ENCODE results near the gene LPAR2.
A peak's percentile ranks its signal among the peaks of the same experiment; 100 is the strongest.

LPAR2 gene

DNA sequence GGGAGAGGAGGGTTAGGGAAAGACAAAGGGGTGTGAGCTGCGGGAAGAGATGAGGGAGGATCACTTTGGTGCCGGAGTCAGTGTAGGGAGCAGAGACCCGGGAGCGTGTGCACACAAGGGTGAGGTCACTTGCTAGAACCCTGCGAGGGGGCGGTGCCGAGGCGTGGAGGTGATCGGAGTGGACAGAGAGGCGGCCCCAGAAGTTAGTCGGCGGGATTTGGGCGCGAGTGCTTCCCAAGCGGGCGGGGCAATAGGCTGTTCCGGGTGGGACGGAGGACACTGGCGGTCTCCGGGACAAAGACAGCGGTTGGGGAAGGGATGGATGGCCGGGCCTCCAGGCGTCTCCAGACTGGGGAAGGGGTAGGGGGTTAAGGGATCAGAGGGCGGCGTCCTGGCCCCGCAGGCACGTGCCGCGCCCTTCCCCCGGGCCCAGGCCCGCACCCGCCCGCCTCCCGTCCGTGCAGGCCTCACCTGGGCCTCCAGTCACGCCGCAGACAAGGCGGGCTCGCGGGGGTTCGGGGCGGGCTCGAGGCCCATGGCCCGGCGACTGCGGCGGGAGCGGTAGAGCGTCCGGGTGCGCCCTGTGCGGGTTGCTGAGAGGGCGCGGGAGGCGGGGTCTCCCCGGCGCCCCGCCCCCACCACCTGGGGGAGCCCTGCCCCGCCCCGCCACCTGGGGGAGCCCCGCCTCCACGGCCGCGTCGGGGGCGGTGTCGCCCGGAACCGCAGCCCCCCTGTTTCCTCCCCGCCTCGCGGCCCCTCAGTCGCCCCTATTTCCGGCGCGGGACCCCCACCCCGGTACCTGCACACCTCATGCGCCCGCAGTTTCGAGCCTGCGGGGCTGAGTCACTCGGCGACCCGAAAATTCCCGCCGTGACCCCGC is at the start of gene LPAR2:
TSS of gene LPAR2 (minus strand) at position 600 of the 880 bp plus-strand sequence. CDS start 945 bp downstream, outside the sequence.
- Histone ChIP-seq H3K4me1 (ENCODE audit: insufficient read depth, low read length, severe bottlenecking) (peaks cover 27% of the 10 kb centered on the region), H3K4me3 (ENCODE audit: low read depth, low read length, poor library complexity, severe bottlenecking) (peak within 1 kb of the TSS; percentile 80), H3K9me2 (ENCODE audit: low read depth, low read length) (no peaks in the 10 kb centered on the region), H4K20me1 (ENCODE audit: insufficient read depth, low read length) (no peaks in the 10 kb centered on the region), H3K9me3 (ENCODE audit: low read length) (no peaks in the 10 kb centered on the region), H3F3A (ENCODE audit: insufficient read depth, low read length) (no peaks in the 10 kb centered on the region), H3K4me2 (ENCODE audit: low read length) (peak within 1 kb of the TSS; percentile 74), H2AFZ (ENCODE audit: low read length) (no peak within 1 kb of the TSS), H3K27me3 (ENCODE audit: insufficient read depth, low read length) (no peaks in the 10 kb centered on the region), H3K27ac (ENCODE audit: low read depth, low read length, poor library complexity, severe bottlenecking) (peak within 1 kb of the TSS; percentile 80), H3K9ac (ENCODE audit: low read length) (peak within 1 kb of the TSS; percentile 87), H3K79me2 (ENCODE audit: insufficient read depth, low read length) (no peaks in the 10 kb centered on the region), H3K36me3 (ENCODE audit: insufficient read depth, low read length) (peaks cover 41% of the 10 kb centered on the region)
- TF ChIP-seq, protein P1, sequence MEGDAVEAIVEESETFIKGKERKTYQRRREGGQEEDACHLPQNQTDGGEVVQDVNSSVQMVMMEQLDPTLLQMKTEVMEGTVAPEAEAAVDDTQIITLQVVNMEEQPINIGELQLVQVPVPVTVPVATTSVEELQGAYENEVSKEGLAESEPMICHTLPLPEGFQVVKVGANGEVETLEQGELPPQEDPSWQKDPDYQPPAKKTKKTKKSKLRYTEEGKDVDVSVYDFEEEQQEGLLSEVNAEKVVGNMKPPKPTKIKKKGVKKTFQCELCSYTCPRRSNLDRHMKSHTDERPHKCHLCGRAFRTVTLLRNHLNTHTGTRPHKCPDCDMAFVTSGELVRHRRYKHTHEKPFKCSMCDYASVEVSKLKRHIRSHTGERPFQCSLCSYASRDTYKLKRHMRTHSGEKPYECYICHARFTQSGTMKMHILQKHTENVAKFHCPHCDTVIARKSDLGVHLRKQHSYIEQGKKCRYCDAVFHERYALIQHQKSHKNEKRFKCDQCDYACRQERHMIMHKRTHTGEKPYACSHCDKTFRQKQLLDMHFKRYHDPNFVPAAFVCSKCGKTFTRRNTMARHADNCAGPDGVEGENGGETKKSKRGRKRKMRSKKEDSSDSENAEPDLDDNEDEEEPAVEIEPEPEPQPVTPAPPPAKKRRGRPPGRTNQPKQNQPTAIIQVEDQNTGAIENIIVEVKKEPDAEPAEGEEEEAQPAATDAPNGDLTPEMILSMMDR (IDR thresholded peaks at IDR 0.05; ENCODE audit: low read length) = no peak
- TF ChIP-seq EZH2 (IDR thresholded peaks at IDR 0.05; ENCODE audit: borderline replicate concordance, low read length) = no peak

DNA sequence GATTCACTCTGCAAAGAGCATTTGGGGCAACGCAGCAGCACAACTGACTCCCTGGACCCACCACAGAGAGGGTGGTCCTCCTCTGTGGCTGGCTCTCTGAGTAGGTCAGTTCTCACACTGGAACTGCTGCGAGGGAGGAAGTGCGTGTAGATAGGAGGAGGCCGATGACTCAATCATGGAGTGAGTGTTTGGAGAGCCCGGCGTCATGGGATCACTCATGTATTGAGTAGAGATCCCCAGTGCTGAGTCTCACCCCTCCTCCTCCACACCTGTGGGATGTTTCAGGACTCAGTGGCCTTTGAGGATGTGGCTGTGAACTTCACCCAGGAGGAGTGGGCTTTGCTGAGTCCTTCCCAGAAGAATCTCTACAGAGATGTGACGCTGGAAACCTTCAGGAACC is 49.6 kb upstream of the LPAR2 start:
- no peaks in the 10 kb centered on the region for H3K4me1 ChIP-seq (ENCODE audit: insufficient read depth, low read length, severe bottlenecking)
- H3K79me2 ChIP-seq (ENCODE audit: insufficient read depth, low read length) = peaks cover 43% of the 10 kb centered on the region
- H2AFZ ChIP-seq (ENCODE audit: low read length) = no peak overlapping the region
- no peaks in the 10 kb centered on the region for H3K9me2 ChIP-seq (ENCODE audit: low read depth, low read length)
- no peak overlapping the region for H3K4me3 ChIP-seq (ENCODE audit: low read depth, low read length, poor library complexity, severe bottlenecking)
- H3K4me2 ChIP-seq (ENCODE audit: low read length) = no peak overlapping the region
- H3K27me3 ChIP-seq (ENCODE audit: insufficient read depth, low read length) = no peaks in the 10 kb centered on the region
- no peak overlapping the region for H3K27ac ChIP-seq (ENCODE audit: low read depth, low read length, poor library complexity, severe bottlenecking)
- TF ChIP-seq, protein P1 (IDR thresholded peaks at IDR 0.05; ENCODE audit: low read length) = no peak
- TF ChIP-seq EZH2 (IDR thresholded peaks at IDR 0.05; ENCODE audit: borderline replicate concordance, low read length) = no peak
- H4K20me1 ChIP-seq (ENCODE audit: insufficient read depth, low read length) = no peaks in the 10 kb centered on the region
- H3F3A ChIP-seq (ENCODE audit: insufficient read depth, low read length) = no peaks in the 10 kb centered on the region
- peaks cover 99% of the 10 kb centered on the region for H3K36me3 ChIP-seq (ENCODE audit: insufficient read depth, low read length)
- H3K9ac ChIP-seq (ENCODE audit: low read length) = no peak overlapping the region
- peaks cover 53% of the 10 kb centered on the region for H3K9me3 ChIP-seq (ENCODE audit: low read length)

DNA sequence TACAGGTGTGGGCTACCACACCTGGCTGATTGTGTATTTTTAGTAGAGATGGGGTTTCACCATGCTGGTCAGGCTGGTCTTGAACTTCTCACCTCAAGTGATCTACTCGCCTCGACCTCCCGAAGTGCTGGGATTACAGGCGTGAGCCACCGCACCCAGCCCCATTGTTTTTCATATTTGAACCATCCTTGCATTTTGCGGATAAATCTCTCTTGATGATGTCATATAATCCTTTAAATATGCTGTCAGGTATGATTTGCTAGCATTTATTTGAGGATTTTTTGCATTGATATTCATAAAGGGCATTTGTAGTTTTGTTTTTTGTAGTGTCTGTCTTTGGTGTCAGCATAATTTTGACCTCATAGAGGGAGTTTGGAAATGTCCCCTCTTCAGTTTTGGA is 46.3 kb upstream of the LPAR2 start:
- peaks cover 95% of the 10 kb centered on the region for H3K36me3 ChIP-seq (ENCODE audit: insufficient read depth, low read length)

More for the DNA sequence above, 46.3 kb upstream of the LPAR2 start:
- H3K9me3 ChIP-seq (ENCODE audit: low read length) = peaks cover 38% of the 10 kb centered on the region
- H2AFZ ChIP-seq (ENCODE audit: low read length) = no peak overlapping the region
- H3K27me3 ChIP-seq (ENCODE audit: insufficient read depth, low read length) = no peaks in the 10 kb centered on the region
- no peak overlapping the region for H3K4me3 ChIP-seq (ENCODE audit: low read depth, low read length, poor library complexity, severe bottlenecking)
- H3K27ac ChIP-seq (ENCODE audit: low read depth, low read length, poor library complexity, severe bottlenecking) = no peak overlapping the region
- H3F3A ChIP-seq (ENCODE audit: insufficient read depth, low read length) = no peaks in the 10 kb centered on the region
- no peak overlapping the region for H3K4me2 ChIP-seq (ENCODE audit: low read length)
- H3K4me1 ChIP-seq (ENCODE audit: insufficient read depth, low read length, severe bottlenecking) = peaks cover 12% of the 10 kb centered on the region
- no peak overlapping the region for H3K9ac ChIP-seq (ENCODE audit: low read length)
- H4K20me1 ChIP-seq (ENCODE audit: insufficient read depth, low read length) = no peaks in the 10 kb centered on the region
- TF ChIP-seq EZH2 (IDR thresholded peaks at IDR 0.05; ENCODE audit: borderline replicate concordance, low read length) = no peak
- TF ChIP-seq, protein P1 (IDR thresholded peaks at IDR 0.05; ENCODE audit: low read length) = no peak
- H3K9me2 ChIP-seq (ENCODE audit: low read depth, low read length) = no peaks in the 10 kb centered on the region
- peaks cover 75% of the 10 kb centered on the region for H3K79me2 ChIP-seq (ENCODE audit: insufficient read depth, low read length)

Measured in OCI-LY1 (cell line).